ENCODE results near the gene TRIB2. TPM values are rescaled to one million over a fixed set of nuclear protein-coding genes. Genes with fewer than 3 reads are reported as not detected.

The TRIB2 gene
- total and polyA plus RNA-seq, 10 donors: 45.5 to 216 (median 120) TPM

- DNase-seq: no peak
- Histone ChIP-seq H3K4me3 (no peak overlapping the region), H3K4me1 (no peaks in the 10 kb centered on the region), H3K9me3 (no peaks in the 10 kb centered on the region), H3K27me3 (replicated peaks in 1 of 7) (no peaks in the 10 kb centered on the region), H3K36me3 (no peaks in the 10 kb centered on the region), H3K27ac (no peak overlapping the region)
- no peak for TF ChIP-seq POLR2A (IDR thresholded peaks at IDR 0.05)
- TF ChIP-seq CTCF (IDR thresholded peaks at IDR 0.05 in 8 of 11, conservative IDR thresholded peaks at IDR 0.05 in 3 of 11): no peak
- TF ChIP-seq POLR2AphosphoS5 (IDR thresholded peaks at IDR 0.05): no peak
- intact Hi-C loops (cut with DNase I; ENCODE audit: low total_unique reads): no loop called here
- WGBS, 5 donors: 79 to 89% (median 82%) methylated on average over 4 of the region's 4 CpGs
Measured at GRCh38 chr2:12674644-12675328, 42.0 kb upstream of the TRIB2 start.

DNA sequence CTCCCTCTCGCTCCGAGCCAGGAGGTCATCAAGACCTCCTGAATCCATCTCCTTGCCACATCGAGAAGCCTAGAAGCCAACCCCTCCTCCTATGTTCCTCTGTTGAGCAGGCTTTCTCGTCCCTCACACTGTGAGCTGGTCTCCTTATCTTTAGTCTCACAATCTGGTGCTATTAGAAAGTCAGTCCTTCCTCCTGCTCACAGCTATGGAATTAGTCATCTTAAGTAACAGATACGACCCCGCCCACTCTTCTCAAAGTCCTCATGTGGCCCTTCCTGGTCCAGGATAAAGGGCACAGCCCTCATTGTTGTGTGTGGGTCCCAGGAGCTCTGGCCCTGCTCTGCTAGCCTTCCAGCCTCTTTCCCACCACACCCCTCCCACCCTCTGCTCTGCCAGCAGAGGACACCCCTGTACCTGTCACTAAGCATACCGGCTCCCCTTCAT, 41.4 kb upstream of the TRIB2 start:
- H3K9me3 ChIP-seq: peaks cover 0 to 5% (median 0%) of the 10 kb centered on the region in 8 donors
- no peaks in the 10 kb centered on the region for H3K4me1 ChIP-seq
- TF ChIP-seq CTCF (IDR thresholded peaks at IDR 0.05 in 8 of 11, conservative IDR thresholded peaks at IDR 0.05 in 3 of 11): no peak
- TF ChIP-seq POLR2A (IDR thresholded peaks at IDR 0.05): no peak
- no peak overlapping the region for H3K4me3 ChIP-seq
- H3K36me3 ChIP-seq: no peaks in the 10 kb centered on the region
- H3K27ac ChIP-seq: no peak overlapping the region
- H3K27me3 ChIP-seq (replicated peaks in 1 of 7): no peaks in the 10 kb centered on the region
- intact Hi-C loops (cut with DNase I; ENCODE audit: low total_unique reads): no loop called here
- DNase-seq: no peak
- WGBS, 5 donors: 74 to 92% (median 89%) methylated on average over 6 to 7 of the region's 7 CpGs

DNA sequence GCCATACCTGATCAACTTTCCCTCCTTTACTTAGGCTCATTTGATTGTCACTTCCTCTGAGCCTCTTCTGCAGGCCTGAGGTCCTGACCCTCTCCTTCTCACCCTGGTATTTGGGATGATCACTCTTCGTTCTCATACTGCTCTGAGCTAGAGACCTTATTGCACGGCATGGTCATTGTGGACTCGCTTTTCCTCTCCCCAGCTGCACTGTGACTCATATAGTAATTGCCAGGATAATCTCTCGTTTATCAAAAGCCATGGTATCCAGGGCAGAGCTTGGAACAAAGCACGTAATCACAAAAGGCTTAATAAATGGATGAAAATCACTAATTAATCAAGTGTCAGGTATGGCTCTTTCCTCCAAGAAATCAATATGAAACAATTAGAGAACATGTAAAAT, 40.9 kb upstream of the TRIB2 start:
- no peak for TF ChIP-seq POLR2A (IDR thresholded peaks at IDR 0.05)
- TF ChIP-seq CTCF (IDR thresholded peaks at IDR 0.05 in 8 of 11, conservative IDR thresholded peaks at IDR 0.05 in 3 of 11): no peak
- TF ChIP-seq POLR2AphosphoS5 (IDR thresholded peaks at IDR 0.05): no peak
- no peak for DNase-seq
- H3K36me3 ChIP-seq: no peaks in the 10 kb centered on the region
- intact Hi-C loops (cut with DNase I; ENCODE audit: low total_unique reads): no loop called here
- H3K4me3 ChIP-seq: no peak overlapping the region
- H3K4me1 ChIP-seq: no peaks in the 10 kb centered on the region
- 91 to 97% (median 92%) methylated on average over 5 of the region's 5 CpGs for WGBS, 5 donors
- H3K27me3 ChIP-seq (replicated peaks in 1 of 7): no peaks in the 10 kb centered on the region
- H3K27ac ChIP-seq: no peak overlapping the region
- peaks cover 0 to 9% (median 0%) of the 10 kb centered on the region in 8 donors for H3K9me3 ChIP-seq

DNA sequence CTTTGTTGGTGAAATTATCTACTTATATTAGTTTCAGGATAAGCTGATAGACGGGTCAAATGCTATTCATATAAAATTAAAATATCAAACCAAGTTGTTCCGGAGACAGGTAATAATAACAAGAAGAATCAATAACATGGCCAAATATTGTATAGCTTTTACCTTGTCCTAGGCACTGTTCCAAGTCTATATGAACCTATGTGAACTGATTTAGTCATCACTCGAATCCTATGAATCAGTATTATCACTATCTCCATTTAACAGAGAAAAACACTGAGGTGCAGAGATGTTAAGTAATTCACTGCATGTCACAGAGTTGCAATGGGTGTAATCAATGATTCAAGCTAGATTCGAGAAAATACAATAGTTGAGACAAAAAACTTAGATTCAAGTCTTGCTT, 40.0 kb upstream of the TRIB2 start:
- intact Hi-C loops (cut with DNase I; ENCODE audit: low total_unique reads): no loop called here
- DNase-seq: no peak
- peaks cover 0 to 9% (median 0%) of the 10 kb centered on the region in 8 donors for H3K9me3 ChIP-seq
- H3K36me3 ChIP-seq: no peaks in the 10 kb centered on the region
- no peaks in the 10 kb centered on the region for H3K4me1 ChIP-seq
- H3K4me3 ChIP-seq: no peak overlapping the region
- H3K27me3 ChIP-seq (replicated peaks in 1 of 7): no peaks in the 10 kb centered on the region
- H3K27ac ChIP-seq: no peak overlapping the region
- 91 to 94% (median 92%) methylated on average over 4 of the region's 4 CpGs for WGBS, 5 donors
- no peak for TF ChIP-seq POLR2A (IDR thresholded peaks at IDR 0.05)
- TF ChIP-seq CTCF (IDR thresholded peaks at IDR 0.05 in 8 of 11, conservative IDR thresholded peaks at IDR 0.05 in 3 of 11): no peak
- TF ChIP-seq POLR2AphosphoS5 (IDR thresholded peaks at IDR 0.05): no peak
